ENCODE measurements around the gene PRM2. TPM values are rescaled to one million over a fixed set of nuclear protein-coding genes. Genes with fewer than 3 reads are reported as not detected.

The PRM2 gene
- total and polyA plus RNA-seq, 2 of the 8 experiments (the other 6 are each of a cell fraction or from before 2014, with no cell fraction given): not detected

DNA sequence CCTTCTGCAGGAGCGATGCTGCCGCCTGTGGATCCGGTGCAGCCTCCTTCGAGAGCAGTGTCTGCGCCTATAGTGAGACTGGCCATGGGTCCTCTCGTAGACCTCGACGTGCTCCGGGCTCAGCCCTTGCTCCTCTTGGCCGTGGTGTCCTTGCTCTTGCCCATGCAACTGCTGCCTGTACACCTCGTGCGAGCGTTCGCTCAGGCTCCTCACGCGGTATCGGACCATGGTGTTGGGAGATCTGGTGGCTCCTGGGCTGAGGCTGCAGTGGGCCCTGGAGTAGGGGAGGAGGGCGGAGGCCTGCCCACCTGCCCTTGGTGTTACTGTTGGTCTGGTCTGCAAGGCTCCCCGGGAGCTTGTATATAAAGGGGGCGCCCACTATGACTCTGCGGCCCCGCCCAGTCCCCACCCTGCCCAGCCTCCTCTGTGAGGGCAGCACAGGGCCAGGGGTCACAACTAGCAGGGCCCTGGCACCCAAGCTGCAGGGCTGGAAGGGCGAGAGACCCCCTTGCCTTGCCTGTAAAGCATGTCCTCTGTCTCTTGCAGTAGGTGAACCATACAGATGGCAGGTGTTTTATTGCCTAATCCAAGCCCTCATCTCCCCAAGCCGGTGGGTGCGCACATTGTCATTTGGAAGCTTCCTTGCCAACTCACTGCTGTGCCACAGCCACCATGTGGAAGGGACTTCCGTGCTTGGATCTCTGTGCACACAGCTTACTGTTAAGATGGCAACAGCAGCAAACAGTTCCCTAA lies at the start of gene PRM2 (continued):
- TF ChIP-seq, protein P1, sequence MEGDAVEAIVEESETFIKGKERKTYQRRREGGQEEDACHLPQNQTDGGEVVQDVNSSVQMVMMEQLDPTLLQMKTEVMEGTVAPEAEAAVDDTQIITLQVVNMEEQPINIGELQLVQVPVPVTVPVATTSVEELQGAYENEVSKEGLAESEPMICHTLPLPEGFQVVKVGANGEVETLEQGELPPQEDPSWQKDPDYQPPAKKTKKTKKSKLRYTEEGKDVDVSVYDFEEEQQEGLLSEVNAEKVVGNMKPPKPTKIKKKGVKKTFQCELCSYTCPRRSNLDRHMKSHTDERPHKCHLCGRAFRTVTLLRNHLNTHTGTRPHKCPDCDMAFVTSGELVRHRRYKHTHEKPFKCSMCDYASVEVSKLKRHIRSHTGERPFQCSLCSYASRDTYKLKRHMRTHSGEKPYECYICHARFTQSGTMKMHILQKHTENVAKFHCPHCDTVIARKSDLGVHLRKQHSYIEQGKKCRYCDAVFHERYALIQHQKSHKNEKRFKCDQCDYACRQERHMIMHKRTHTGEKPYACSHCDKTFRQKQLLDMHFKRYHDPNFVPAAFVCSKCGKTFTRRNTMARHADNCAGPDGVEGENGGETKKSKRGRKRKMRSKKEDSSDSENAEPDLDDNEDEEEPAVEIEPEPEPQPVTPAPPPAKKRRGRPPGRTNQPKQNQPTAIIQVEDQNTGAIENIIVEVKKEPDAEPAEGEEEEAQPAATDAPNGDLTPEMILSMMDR (IDR thresholded peaks at IDR 0.05; ENCODE audit: control extremely low read depth in 1 of 3, insufficient read depth in 1 of 3, low read depth in 1 of 3, low read length in 3 of 3): no peak
- no peak for TF ChIP-seq SUZ12 (IDR thresholded peaks at IDR 0.05; ENCODE audit: low read length)

All from H1 (cell line).